ENCODE results near the gene DNTTIP2.
"Not testable (repeated sequence)": the region's sequence is repeated elsewhere in the genome, so short reads cannot be mapped to it uniquely, and the experiment has no call there.

DNTTIP2 gene

GRCh38 chr1:93853940-93854339, 25.1 kb downstream of the DNTTIP2 start:
- H3K4me3 ChIP-seq (ENCODE audit: low read depth, low read length): no peak overlapping the region
- TF ChIP-seq, protein P1, sequence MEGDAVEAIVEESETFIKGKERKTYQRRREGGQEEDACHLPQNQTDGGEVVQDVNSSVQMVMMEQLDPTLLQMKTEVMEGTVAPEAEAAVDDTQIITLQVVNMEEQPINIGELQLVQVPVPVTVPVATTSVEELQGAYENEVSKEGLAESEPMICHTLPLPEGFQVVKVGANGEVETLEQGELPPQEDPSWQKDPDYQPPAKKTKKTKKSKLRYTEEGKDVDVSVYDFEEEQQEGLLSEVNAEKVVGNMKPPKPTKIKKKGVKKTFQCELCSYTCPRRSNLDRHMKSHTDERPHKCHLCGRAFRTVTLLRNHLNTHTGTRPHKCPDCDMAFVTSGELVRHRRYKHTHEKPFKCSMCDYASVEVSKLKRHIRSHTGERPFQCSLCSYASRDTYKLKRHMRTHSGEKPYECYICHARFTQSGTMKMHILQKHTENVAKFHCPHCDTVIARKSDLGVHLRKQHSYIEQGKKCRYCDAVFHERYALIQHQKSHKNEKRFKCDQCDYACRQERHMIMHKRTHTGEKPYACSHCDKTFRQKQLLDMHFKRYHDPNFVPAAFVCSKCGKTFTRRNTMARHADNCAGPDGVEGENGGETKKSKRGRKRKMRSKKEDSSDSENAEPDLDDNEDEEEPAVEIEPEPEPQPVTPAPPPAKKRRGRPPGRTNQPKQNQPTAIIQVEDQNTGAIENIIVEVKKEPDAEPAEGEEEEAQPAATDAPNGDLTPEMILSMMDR (IDR thresholded peaks at IDR 0.05; ENCODE audit: borderline replicate concordance, insufficient read depth, low read depth, low read length): no peak

DNA sequence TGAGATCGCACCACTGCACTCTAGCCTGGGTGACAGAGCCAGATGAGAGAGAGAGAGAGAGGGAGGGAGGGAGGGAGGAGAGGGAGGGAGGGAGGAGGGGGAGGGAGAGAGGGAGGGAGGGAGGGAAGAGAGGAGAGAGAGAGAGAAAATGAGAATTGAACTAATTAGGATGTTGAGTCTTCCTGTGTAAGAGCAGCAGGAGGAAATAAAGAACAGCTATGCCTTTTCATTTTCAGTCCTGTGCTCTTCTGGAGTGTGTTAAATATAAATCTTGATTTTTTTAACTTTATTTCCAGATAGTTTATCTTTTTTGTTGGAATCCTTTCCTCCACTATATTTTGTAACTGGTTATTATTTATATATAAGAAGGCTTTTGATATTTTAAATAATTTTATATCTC, 27.1 kb downstream of the DNTTIP2 start:
- H3K4me3 ChIP-seq (ENCODE audit: low read depth, low read length): no peak overlapping the region
- TF ChIP-seq, protein P1 (IDR thresholded peaks at IDR 0.05; ENCODE audit: borderline replicate concordance, insufficient read depth, low read depth, low read length): no peak

- TF ChIP-seq, protein P1 (IDR thresholded peaks at IDR 0.05; ENCODE audit: borderline replicate concordance, insufficient read depth, low read depth, low read length): no peak
Observed at GRCh38 chr1:93851327-93851712, 27.7 kb downstream of the DNTTIP2 start.

GRCh38 chr1:93850687-93851326, 28.2 kb downstream of the DNTTIP2 start:
- TF ChIP-seq, protein P1 (IDR thresholded peaks at IDR 0.05; ENCODE audit: borderline replicate concordance, insufficient read depth, low read depth, low read length): peak; percentile 29; the same call in 1 of the 2 replicates
- not testable (repeated sequence) for H3K4me3 ChIP-seq (ENCODE audit: low read depth, low read length)

More at GRCh38 chr1:93851327-93851712, 27.7 kb downstream of the DNTTIP2 start:
- no peak overlapping the region for H3K4me3 ChIP-seq (ENCODE audit: low read depth, low read length)

DNA sequence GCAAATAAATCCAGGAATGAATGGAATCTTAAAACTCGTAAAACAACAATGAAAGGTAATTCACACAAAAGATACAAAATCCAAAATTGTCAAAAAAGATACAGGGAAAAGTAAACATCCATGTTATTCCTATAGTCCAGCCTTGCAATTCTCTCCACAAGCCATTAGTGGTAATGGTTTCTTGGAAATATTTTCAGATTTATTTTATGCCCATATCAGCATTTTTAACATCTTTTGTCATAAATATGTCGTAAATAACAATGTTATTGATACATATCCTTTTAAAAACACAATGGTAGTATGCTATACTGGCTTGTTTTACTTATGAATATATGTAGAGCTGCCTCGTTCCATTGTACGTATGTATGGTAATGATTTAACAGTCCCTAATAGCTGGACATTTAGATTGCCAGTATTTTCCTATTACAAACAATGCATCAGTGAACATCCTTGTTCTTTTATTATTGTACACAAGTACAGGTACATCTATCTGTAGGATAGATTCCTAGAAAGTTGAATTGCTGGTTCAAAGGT, 30.6 kb downstream of the DNTTIP2 start:
- H3K4me3 ChIP-seq (ENCODE audit: low read depth, low read length): no peak overlapping the region

GRCh38 chr1:93847811-93848288, 31.2 kb downstream of the DNTTIP2 start:
- TF ChIP-seq, protein P1 (IDR thresholded peaks at IDR 0.05; ENCODE audit: borderline replicate concordance, insufficient read depth, low read depth, low read length): no peak
- peak overlapping the region; percentile 64 for H3K4me3 ChIP-seq (ENCODE audit: low read depth, low read length)

More for the DNA sequence above, 30.6 kb downstream of the DNTTIP2 start:
- TF ChIP-seq, protein P1 (IDR thresholded peaks at IDR 0.05; ENCODE audit: borderline replicate concordance, insufficient read depth, low read depth, low read length): no peak
